Tibial nerve (tissue), 4 donors: ENCODE data around the gene LINGO1.

Source experiments
- CTCF ChIP-seq, 5 experiments: fragments of 200-600 bp in 3 of 5; fragments of 450-650 bp in 2 of 5; sonication (generic) in 3 of 5; IDR thresholded peaks; one replicate each; pipeline ENCODE4 v1.5.1; 2016 to 2019; ENCODE audit warnings: antibody characterized with exemption in 5 of 5, mild to moderate bottlenecking in 3 of 5, moderate library complexity in 2 of 5
- EP300 ChIP-seq, 2 donors: sonication (generic); formaldehyde crosslinking; IDR thresholded peaks; one replicate each; pipeline ENCODE4 v1.6.1; 2017; ENCODE audit warnings: antibody characterized with exemption in 2 of 2, mild to moderate bottlenecking in 1 of 2
- POLR2A ChIP-seq, 2 donors: fragments of 450-650 bp; IDR thresholded peaks; one replicate each; pipeline ENCODE4 v1.6.1; 2017; ENCODE audit warnings: antibody characterized with exemption in 2 of 2, mild to moderate bottlenecking in 2 of 2, moderate library complexity in 2 of 2

- TF ChIP-seq CTCF (IDR thresholded peaks at IDR 0.05) = no peak
- no peak for TF ChIP-seq POLR2A (IDR thresholded peaks at IDR 0.05)
- TF ChIP-seq EP300 (IDR thresholded peaks at IDR 0.05) = no peak
These were observed 34.8 kb downstream of the LINGO1 start for GRCh38 chr15:77597804-77598453.
